HG03558 (cell line): ENCODE results near the gene PKP1.

Experiments used
- ATAC-seq: cut with Tn5 transposase; IDR thresholded peaks from one replicate; pipeline ENCODE4 v1.9.1; 2021; ENCODE audit warnings: moderate number of reproducible peaks; ENCODE audit not compliant: unreplicated experiment; ENCODE audit errors: extremely low read depth

Gene PKP1

DNA sequence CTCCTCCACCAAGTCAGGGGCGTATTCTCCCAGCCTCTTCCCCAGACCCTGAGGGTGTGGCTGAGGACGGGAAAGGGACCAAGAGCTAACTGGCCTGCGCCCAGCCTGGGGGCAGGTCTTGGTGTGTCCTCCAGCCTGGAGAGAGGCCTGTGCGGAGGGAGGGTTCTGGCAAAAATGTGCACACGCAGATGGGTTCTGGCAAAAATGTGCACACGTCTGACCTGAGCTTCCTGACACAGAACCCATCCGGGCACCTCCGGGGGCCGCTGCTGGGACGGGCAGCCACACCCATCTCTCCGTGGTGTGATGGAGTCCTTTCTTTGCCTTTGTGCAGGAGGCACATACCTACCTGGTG lies 23.1 kb upstream of the PKP1 start:
- no peak for ATAC-seq

DNA sequence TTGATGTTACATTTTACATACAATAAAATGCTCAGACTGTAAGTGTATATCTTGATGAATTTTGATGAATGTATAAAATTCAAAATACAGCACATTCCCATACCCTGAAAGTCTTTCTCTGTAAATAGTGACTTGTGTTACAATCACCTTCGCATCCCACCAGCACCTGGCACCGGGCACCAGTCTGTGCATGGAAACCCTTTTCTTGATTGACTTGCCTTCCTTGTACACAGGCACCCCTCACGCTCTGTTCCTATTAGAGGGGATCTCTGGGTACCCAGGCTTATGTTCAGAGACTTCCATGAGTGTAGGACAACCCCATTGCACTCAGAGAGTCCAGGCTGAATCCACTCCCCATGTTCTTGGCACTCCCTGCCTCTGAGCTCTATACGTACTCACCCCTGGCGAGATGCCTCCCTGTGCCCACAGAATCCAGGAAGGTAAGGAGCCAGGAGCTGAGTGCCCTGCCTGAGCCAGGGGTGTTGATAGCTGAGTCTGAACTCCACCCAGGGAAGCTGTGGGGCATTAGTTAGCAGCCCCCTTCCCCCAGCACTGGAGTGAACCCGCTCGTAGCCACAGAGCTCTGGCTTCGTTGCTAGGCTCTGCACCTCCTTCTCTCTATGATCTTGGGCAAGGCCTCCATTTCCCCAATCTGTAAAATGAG lies 22.5 kb upstream of the PKP1 start:
- no peak for ATAC-seq

DNA sequence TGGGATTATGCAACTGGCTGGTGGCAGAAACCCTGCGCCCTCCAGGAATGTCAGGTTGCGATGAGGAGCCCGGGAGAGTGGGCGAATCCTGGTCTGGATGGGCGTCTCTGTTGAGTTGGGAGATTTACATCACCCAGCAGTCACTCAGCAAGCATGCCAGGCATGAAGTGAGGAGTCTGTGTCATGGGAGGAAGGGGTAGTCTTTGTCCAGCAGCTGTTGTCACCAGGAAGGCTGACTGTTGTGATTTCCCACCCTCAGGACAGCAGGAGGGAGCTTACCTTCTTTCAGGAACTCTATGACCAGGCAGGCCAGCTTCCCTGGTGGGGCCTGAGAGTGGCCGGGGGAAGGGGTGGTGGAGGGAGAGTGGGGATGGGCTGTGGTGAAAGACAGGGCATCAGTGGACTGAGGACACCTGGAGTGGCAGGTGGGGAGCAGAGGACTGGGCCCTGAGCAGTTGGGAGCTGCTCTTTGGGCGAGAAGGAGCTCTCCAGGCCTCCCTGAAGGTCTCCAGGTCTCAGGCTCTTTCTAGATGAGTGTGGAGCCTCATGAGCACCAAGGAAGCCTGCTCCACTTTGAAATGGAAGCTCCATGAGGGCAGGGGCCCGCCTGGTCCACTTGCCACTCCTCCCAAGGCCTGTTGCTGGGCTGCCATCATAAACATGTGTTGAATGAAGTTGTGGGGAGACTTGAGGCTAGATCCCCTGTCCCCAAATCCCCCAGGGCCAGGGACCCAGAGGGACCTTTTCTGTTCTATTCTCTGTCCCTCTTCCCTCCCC lies 21.3 kb upstream of the PKP1 start:
- no peak for ATAC-seq

DNA sequence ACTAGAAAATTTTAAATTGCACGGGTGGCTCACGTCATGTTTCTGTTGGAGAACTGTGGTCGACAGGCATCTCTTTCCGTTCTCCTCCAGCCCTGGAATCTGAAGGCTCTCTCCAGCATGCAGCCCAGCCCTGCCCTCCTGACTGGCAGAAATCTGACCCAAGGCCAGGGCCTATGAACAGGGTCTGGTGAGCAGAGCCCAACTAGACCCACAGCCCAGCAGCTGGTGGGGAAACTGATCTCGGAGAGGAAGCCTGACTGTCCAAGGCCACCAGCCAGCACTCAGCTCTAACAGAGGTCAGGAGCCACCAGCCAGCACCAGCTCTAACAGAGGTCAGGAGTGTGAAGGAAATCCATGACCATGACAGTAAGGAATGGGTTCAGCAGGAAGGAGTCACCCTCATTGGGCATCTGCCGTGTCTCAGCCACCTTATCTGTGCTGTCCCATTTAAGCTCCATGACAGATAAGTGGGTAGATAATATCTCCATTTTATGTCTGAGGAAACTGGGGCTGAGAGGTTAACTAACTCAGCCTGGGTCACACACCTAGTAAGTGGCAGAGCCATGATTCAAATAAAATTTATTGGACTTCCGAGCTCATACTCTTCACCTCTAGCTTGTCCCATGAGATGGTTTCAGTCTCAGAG lies 20.2 kb upstream of the PKP1 start:
- ATAC-seq: no peak

DNA sequence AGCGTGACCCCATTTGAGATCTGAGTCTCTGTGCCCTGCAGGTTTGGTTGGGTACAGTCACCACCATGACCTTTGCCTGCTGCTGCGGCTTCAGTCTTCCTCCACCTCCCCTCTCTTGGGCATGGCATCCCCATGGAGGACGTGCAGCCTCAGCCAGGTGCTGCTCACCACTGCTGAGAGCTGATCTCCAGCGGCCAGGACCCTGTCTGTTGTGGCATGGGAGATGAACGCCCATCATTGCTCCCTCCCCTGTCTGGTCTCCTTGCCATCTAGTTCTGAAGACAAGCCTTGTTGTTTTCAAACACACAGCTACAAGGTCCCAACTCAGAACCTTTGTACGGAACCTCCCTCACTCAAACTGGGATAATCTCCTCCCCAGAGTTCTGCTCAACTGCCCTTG lies 19.2 kb upstream of the PKP1 start:
- ATAC-seq: no peak

DNA sequence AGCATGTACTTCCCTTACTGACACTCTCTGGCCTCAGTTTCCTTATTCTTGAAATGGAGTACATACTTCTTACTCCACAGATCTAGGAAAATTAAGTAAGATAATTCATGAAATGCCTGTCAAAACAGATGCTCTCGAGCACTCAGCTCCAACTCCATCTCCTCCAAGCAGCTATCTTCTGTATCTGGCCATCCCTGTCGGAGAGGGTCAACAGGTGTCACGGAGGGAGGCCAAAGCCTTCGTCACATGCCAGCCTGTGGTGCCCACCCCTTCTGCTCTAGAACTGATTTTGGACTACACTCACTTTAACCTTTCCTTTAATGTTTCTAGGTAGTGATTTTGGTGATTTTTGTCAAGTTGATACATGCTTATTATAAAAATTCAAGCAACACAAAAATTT lies 18.8 kb upstream of the PKP1 start:
- ATAC-seq: no peak

DNA sequence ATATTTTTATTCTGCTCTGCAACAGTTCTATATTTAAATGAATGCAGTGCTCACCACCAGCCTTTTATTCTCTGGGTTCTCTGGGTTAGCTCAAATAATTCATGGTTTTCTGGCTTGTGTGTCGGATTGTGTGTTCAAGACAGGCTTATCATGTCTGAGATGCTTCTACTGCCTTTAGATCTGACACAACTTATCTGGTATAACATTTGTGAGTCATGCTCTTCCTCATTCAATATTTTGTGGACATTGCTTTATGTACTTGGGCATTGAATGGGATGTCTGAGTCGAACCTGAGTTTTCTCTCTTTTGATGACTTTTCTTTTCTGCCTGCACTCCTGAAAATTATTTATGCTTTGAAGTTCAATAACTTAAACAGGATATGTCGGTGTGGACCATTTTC lies 17.6 kb upstream of the PKP1 start:
- no peak for ATAC-seq

DNA sequence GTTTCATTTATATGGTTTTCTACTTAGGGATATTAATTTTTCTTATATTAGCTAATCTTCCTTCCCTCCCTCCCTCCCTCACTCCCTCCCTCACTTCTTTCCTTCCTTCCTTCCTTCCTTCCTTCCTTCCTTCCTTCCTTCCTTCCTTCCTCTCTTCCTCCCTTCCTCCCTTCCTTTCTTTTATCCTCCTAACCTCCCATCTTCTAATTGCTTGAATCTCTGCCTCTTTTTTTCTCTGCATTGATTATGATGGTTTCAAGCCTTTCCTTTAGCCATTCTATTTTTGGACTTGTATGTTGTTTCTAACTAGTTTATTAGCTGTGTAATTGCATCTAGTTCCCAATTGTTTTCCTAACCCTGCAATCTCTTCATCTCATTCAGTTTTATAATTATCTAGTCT lies 17.0 kb upstream of the PKP1 start:
- no peak for ATAC-seq

DNA sequence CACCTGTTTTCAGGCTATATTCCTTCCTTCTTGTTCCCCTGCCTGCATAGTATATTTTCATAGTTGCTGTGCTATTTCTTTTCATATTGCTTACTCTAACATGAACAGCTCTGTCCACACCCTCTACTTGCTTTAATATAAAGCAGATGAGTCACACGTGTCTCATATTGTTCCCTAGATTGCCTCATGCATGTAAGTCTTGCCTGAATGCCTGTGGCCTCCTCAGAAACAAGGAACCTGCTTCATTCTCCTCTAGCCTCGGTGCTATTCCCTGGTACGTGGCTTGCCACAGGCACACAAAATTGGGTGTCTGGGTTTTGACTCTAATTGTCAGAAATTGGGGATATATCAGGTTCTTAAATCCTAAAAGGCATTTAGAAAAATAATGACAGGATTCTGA lies 16.5 kb upstream of the PKP1 start:
- ATAC-seq: no peak

DNA sequence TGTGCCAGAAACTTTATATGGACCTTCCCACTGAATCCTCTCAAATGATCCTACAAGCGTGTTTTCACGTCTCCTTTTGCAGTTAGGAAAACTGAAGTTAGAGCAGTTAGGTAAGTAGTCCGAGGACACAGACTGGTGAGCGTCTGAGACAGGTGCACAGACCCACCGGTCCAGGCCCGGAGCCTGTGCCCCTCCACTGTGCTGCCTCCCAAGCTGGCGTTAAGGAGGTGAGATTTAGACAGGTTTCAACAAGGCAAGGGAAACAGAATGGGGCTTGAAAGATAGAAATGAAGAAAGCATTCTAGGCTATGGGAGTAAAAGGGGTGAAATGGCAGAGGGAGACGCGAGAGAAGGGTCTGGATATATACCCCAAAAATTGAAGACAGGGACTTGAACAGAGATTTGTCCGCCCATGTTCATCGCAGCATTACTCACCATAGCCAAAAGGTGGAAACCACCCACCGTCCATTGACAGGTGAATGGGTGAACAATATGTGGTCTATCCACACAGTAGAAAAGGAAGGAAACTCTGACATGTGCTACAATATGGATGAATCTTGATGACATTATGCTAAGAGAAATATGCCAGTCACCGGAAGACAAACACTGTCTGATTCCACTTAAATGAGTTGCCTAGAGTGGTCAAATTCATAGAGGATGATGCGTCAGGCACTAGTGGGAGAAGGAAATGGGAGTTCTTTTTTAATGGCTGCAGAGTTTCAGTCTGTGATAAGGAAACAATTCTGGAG lies 15.7 kb upstream of the PKP1 start:
- no peak for ATAC-seq

DNA sequence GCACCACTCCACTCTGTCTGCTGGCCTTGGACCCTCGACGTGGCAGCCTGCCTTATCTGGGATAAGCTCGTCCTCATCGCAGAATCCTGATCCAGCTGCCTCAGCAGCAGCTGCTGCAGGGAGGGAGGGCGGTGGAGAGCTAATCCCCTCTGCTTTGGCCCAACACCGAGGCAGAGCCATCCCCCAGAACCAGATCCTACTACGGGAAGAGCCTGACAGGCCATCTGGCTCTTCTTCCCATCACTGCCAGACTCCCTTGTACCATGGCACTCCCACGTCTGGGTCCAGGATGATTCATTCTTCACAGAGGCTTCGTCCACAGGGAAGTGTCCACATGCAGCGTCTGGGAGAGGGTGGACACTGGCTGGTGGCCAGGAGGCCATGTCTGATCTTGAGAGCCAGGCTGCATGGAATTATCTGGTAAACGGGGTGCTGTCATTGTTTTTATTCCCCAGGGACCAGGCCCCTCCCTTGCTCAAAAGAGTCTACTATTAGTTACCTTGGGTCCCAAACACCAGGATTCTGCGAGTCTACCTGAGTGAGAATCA lies 14.6 kb upstream of the PKP1 start:
- no peak for ATAC-seq

DNA sequence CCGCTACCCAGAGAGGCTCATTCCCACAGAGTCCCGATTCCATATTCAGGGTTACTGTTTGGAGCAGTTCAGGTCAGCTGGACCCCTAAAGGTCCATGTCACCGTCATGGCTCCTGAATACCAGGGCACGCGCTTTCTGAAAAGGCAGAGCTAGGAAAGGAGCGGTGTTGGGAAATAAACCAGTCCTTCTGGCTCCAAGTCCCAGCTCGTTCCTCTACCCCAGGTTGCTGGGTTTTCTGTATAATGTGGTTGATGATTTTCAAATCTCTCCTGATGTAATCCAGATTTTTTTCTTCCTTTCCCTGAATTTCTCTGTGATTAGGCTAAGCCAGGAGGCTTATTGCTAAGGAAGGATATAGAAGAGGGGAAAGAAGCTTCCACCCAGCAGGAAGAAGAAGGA lies 14.0 kb upstream of the PKP1 start:
- ATAC-seq: no peak

DNA sequence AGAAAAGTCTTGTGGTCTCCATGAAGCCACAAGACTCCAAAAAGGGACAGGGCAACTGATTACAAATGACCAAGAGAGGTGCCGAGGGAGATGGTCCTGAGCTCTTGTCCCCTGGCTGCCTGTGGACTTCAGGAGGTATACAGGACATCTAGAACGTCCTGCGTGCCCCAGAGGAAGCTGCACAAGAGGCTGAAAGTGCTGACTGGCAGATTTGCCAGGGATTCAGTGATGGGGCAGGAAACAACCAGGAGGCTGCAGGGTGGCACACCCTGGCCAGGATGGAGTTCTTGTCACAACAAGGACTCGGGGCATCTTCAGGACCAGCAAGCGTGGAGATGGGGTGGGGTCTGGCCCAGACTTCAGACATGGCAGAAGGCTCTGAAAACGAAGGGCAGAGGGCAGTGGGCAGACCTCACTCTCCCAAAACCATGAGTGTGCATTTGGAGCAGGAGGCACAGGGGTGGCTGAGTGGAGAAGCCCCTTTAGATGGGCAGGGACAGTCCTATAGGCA lies 13.4 kb upstream of the PKP1 start:
- ATAC-seq: no peak

DNA sequence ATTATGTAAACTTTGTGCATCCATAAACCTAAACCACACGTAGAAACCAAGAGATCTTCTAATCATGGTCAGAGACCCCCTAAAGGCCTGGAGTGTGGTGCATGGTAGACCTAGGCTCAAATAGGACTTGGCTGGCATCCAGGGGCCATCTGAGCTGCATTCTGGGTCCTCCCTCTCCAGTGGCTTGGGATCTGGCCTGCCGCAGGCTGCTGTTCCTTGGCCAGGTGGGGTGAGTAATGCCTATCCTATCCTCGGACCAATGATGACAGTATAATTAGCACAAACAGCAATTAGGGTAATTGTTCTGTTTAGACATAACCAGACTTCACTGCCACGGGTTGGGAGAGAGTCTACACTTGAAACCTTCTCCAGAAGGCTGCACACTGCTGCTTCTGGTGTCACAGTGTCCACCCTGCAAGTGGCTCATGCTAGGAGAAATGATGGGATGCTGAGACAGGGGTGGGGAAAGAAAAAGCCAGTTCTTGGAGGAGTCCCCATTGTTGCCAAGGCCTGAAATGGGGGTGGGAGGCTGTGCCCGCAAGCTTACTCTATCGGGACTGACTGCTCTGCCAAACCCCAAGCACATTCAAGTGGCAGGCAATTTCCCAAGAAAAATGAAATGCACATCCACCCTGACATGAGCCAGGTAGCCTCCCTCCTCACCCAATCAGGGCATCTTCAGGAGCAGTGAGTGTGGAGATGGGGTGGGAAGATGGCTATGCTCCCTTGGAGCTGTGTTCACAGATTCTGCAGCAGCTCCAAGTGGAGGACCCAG lies 12.5 kb upstream of the PKP1 start:
- no peak for ATAC-seq

DNA sequence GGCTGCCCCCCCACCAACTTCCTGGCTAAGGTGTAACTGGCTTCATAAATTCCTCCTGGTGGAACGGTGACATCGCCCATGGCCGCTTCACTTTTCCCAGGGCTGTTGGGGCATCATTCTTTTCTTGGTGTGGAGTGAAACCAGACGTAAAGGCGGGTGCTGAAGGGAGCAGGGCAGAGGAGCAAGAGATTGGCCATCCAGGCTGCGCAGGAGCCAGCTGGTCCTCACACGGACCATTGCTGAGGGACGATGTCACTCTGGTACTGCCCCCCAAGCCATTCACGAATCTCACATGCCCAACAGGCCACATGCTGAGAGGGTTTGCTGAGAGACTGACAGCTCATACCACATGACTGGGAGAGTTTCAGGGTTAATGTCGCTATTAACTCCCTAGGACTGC lies 10.5 kb upstream of the PKP1 start:
- ATAC-seq: no peak

DNA sequence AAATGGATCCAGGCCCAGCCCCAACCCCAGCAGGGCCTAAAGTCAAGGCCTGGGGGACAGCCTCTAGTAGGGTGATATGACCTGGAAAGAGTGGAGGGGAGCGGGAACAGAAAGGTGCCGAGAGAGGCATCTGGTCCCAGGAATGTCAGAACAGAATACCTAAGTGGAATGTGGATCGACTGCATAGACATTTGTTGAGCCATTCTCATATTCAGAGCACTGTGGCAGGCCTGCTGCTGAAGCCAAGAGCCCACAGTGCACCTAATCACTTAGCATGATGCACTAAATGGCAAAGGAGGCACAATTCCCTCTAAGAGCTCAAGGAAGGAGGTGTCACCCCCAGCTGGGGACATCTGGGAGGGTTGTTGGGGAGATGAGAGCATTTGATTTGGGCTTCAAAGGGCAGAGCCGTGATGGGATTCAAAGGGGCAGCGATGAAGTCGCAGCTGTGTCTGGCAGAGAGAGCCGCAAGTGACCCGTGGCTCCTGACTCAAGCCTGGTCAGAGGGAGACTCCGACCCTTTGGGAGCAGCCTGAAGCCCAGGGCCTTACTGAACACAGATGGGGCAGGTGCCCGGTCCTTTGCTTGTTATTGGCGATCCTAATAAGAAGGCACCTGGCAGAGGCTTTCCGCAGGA lies 8.6 kb upstream of the PKP1 start:
- no peak for ATAC-seq

DNA sequence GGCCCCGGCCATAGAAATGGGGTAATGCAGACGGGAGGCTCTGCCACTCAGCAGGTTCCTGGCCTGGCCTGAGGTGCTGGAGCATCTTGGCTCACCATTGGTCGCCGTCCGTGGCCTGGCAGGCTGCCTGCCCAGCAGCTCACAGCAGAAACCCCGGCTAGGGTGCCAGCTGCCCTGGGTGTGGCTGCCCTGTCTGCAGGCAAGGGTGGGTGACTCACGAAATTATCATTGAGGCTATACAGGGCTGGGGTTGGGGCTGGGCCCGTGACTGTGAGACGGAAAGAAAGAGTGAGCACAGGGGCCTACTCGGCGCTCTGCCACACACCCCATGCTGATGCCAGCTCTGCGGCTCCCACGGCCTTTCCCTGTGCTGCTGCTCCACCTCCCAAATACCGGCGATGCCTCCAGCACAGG lies 8.0 kb upstream of the PKP1 start:
- ATAC-seq: no peak

DNA sequence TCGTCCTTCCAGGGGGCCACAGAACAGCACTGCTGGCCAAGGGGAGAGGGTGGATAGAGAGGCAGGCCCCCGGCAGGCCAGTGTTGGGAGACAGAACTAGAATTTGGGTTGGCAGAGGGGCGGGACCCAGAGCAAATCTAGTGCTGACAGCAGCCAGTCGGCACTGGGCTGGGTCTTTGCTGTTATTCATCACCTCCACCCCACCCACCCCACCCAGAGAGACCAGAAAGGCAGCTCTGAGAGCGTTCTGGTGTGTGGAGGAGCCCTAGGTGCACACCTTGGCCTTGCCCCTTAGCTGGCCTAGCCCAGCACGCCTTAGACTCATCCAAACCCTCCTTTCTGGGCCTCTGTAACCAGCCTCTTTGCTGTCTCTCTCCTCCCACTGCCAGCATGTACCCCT lies 6.4 kb upstream of the PKP1 start:
- ATAC-seq: no peak

DNA sequence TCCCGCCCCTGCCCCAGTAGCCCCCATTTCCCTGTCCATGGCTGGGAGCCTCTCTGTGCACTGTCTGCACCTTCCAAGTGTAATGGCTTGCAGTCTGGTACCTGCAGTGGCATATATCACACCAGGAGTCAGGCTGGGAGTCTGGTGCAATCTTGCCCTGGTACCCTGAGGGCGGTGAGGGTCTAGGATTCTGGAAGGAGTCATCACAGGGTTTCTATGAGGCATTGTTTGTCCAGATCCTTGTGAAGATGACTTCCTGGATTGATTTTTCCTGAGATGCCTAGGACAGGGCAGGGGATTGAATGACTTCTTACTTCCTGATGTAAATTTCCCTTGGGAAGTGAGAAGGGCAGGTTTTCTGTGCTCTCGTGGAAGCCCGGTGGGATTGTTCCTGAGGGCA lies 5.9 kb upstream of the PKP1 start:
- no peak for ATAC-seq
